ENCODE data around the gene TUSC2. TPM values are rescaled to one million over a fixed set of nuclear protein-coding genes. Genes with fewer than 3 reads are reported as not detected.

The TUSC2 gene
- total and polyA plus RNA-seq, 10 of the 15 experiments (the other 5 are each of a cell fraction or from before 2014, with no cell fraction given), result 4.0 to 73.8 (median 34.3) TPM

DNA sequence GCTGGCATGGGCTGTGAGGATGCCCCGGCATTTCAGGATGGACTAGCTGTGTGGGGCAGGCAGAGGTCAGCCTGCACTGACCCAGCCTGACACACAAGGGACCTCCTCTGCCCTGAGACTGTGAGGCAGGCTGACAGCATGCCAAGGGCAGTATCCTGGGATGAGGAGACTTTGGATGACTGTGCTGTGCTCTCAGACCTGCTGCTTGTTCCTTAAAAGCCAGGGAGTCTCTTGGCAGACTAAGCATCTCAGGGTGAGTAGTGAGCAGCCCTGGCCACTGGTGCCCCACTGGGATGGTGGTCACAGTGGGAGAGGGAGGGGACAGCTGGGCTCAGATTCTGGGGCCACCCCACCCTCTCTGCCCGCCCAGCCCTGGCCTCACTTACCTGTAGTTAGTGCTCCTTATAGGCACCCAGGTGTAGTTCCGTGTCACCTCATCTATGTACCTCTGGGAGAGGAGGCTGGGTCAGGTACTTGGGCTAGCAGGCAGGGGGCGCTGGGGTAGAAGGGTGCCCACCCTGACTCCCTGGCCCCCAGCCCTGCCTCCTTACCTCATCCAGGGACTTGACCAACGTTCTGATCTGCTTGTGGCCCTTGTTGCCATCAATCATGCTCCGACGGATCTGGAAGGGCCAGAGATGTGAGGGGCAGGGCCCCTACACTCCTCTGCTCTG lies 47.4 kb upstream of the TUSC2 start:
- no peak overlapping the region for H3K4me3 ChIP-seq
- CTCF ChIA-PET, result no interaction called here
- TF ChIP-seq E4F1 (IDR thresholded peaks at IDR 0.05; ENCODE audit: borderline replicate concordance, partially characterized antibody), result no peak
- peak in 2 of 3 experiments; percentile 7 to 16; a peak in 1 of 6 replicates for TF ChIP-seq CTCF (IDR thresholded peaks at IDR 0.05 in 2 of 3, conservative IDR thresholded peaks at IDR 0.05 in 1 of 3; ENCODE audit: control insufficient read depth in 2 of 3, extremely low read depth in 1 of 3, insufficient read depth in 1 of 3, low read depth in 3 of 3, low read length in 3 of 3)
- no peaks in the 10 kb centered on the region for H3K4me1 ChIP-seq (ENCODE audit: control insufficient read depth, insufficient read depth, low read length)
- in situ Hi-C loops (cut with MboI) (no loop called here), intact Hi-C loops (cut with micrococcal nuclease; ENCODE audit: unreplicated experiment) (no loop called here)
- H3K9ac ChIP-seq (ENCODE audit: control insufficient read depth, insufficient read depth, low read length), result no peak overlapping the region
- SMC1A ChIA-PET (ENCODE audit: uncharacterized antibody, unreplicated experiment), result no interaction called here
- H3K36me3 ChIP-seq (ENCODE audit: control insufficient read depth in 2 of 2, insufficient read depth in 2 of 2, low read length in 1 of 2), result no peaks in the 10 kb centered on the region
- RAD21 ChIA-PET (ENCODE audit: unreplicated experiment), result no interaction called here
- H3K9me3 ChIP-seq (replicated peaks; ENCODE audit: control insufficient read depth, insufficient read depth, low read length), result no peaks in the 10 kb centered on the region
- no peak overlapping the region for H2AFZ ChIP-seq (ENCODE audit: control insufficient read depth, low read depth, low read length)
- DNase-seq (ENCODE audit: low read depth, low spot score) (no peak), ATAC-seq (peak; percentile 46), FAIRE-seq (no peak)
- no peaks in the 10 kb centered on the region for H3K79me2 ChIP-seq (ENCODE audit: control insufficient read depth, insufficient read depth, low read length)
- no peak overlapping the region for H3K27ac ChIP-seq (ENCODE audit: control insufficient read depth, insufficient read depth)
- 41% methylated on average over 7 of the region's 7 CpGs for WGBS (ENCODE audit: insufficient coverage, insufficient replicate concordance, low lambda C conversion rate, missing lambda C conversion rate)
- H3K4me2 ChIP-seq (ENCODE audit: control insufficient read depth, insufficient read depth), result no peak overlapping the region
- POLR2A ChIA-PET, result no interaction called here
- H4K20me1 ChIP-seq (ENCODE audit: control insufficient read depth, insufficient read depth), result no peaks in the 10 kb centered on the region
- H3K27me3 ChIP-seq (replicated peaks in 1 of 2; ENCODE audit: control insufficient read depth in 2 of 2, insufficient read depth in 2 of 2, low read length in 1 of 2), result no peaks in the 10 kb centered on the region; a peak in 2 of 4 replicates
- no TSS peak for BruUV-seq (replicated peaks)
